IMR-90 (cell line): ENCODE measurements around the gene NOSTRIN.

Experiments used
- BHLHE40 ChIP-seq: fragments of 150-350 bp; IDR thresholded peaks from 2 replicates; pipeline ENCODE4 v1.6.1; 2016; ENCODE audit warnings: mild to moderate bottlenecking, low read depth, low read length
- CEBPB ChIP-seq: IDR thresholded peaks from 2 replicates; pipeline ENCODE4 v1.6.1; 2012; ENCODE audit warnings: low read depth, low read length, improper control_type of control experiment
- CHD1 ChIP-seq: IDR thresholded peaks from 2 replicates; pipeline ENCODE4 v1.6.1; 2012; ENCODE audit warnings: low read depth, low read length, improper control_type of control experiment
- FOS ChIP-seq: fragments of 150-350 bp; IDR thresholded peaks from 2 replicates; pipeline ENCODE4 v1.6.1; 2016; ENCODE audit warnings: low read depth, low read length
- MAFK ChIP-seq: IDR thresholded peaks from 2 replicates; pipeline ENCODE4 v1.6.1; 2012; ENCODE audit warnings: low read depth, low read length, improper control_type of control experiment
- MAZ ChIP-seq: IDR thresholded peaks from 2 replicates; pipeline ENCODE4 v1.6.1; 2012; ENCODE audit warnings: low read depth, mild to moderate bottlenecking, low read length, improper control_type of control experiment, moderate library complexity, borderline replicate concordance
- MXI1 ChIP-seq: IDR thresholded peaks from 2 replicates; pipeline ENCODE4 v1.6.1; 2012; ENCODE audit warnings: low read depth, mild to moderate bottlenecking, low read length, moderate library complexity, borderline replicate concordance
- NFE2L2 ChIP-seq: fragments of 150-350 bp; IDR thresholded peaks from 2 replicates; pipeline ENCODE4 v1.6.1; 2016; ENCODE audit warnings: low read depth, mild to moderate bottlenecking, low read length
- POLR2A ChIP-seq: IDR thresholded peaks from 2 replicates; pipeline ENCODE4 v1.6.1; 2012; ENCODE audit warnings: mild to moderate bottlenecking, low read depth, low read length
- RFX5 ChIP-seq: IDR thresholded peaks from 2 replicates; pipeline ENCODE4 v1.8.0; 2012; ENCODE audit warnings: low read depth, mild to moderate bottlenecking, low read length, moderate library complexity
- SMC3 ChIP-seq: fragments of 150-350 bp; IDR thresholded peaks from 2 replicates; pipeline ENCODE4 v1.6.1; 2016; ENCODE audit warnings: low read depth, mild to moderate bottlenecking, antibody characterized with exemption, low read length, moderate library complexity
- TF ChIP-seq, protein P1 (sequence below): conservative IDR thresholded peaks from 2 replicates; pipeline ENCODE4 v1.5.1; 2012; ENCODE audit warnings: mild to moderate bottlenecking, low read depth, low read length, improper control_type of control experiment
- TF ChIP-seq, protein P2 (sequence below): fragments of 150-350 bp; IDR thresholded peaks from 2 replicates; pipeline ENCODE4 v1.6.1; 2017; ENCODE audit warnings: mild to moderate bottlenecking, antibody characterized with exemption, low read length, low read depth

DNA sequence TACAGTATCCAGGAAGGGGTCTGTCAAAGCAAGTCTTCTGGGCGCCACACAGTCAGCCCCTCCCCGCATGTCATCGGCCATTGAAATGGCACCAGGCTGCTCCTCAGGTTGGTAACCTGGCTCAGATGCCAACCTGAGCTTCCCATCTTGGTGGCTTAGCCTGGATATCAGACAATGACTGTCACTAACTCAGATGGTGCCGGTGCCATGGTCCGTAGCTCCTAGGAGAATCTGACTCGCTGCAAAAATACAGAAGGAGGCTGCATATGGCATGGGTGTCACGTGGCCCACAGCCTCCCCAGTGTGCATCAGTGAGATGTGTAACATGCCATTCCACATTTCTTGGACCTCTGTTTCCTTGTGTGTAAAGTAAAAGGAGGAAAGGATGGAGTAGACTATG is 3.2 kb downstream of the NOSTRIN start:
- TF ChIP-seq SMC3 (no peak), BHLHE40 (no peak), POLR2A (no peak), CHD1 (no peak), MAZ (no peak), NFE2L2 (no peak), MAFK (no peak), MXI1 (no peak), FOS (no peak), RFX5 (no peak), CEBPB (no peak)
- TF ChIP-seq, protein P1, sequence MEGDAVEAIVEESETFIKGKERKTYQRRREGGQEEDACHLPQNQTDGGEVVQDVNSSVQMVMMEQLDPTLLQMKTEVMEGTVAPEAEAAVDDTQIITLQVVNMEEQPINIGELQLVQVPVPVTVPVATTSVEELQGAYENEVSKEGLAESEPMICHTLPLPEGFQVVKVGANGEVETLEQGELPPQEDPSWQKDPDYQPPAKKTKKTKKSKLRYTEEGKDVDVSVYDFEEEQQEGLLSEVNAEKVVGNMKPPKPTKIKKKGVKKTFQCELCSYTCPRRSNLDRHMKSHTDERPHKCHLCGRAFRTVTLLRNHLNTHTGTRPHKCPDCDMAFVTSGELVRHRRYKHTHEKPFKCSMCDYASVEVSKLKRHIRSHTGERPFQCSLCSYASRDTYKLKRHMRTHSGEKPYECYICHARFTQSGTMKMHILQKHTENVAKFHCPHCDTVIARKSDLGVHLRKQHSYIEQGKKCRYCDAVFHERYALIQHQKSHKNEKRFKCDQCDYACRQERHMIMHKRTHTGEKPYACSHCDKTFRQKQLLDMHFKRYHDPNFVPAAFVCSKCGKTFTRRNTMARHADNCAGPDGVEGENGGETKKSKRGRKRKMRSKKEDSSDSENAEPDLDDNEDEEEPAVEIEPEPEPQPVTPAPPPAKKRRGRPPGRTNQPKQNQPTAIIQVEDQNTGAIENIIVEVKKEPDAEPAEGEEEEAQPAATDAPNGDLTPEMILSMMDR: no peak
- TF ChIP-seq, protein P2, sequence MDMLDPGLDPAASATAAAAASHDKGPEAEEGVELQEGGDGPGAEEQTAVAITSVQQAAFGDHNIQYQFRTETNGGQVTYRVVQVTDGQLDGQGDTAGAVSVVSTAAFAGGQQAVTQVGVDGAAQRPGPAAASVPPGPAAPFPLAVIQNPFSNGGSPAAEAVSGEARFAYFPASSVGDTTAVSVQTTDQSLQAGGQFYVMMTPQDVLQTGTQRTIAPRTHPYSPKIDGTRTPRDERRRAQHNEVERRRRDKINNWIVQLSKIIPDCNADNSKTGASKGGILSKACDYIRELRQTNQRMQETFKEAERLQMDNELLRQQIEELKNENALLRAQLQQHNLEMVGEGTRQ: no peak
